AG10803 (cell line): ENCODE results near the gene RAB4A.

ENCODE experiments used
- DNase-seq: peaks from one replicate; pipeline ENCODE4 v3.0.0; 2010; ENCODE audit warnings: low read depth
- H3K4me3 ChIP-seq: 2 replicates; pipeline ENCODE4 v1.5.1; 2011; ENCODE audit warnings: mild to moderate bottlenecking, low read length, control low read depth
- CTCF ChIP-seq: conservative IDR thresholded peaks from 2 replicates; pipeline ENCODE4 v1.5.1; 2011; ENCODE audit warnings: mild to moderate bottlenecking, low read length, control low read depth, inconsistent platforms

RAB4A gene

DNA sequence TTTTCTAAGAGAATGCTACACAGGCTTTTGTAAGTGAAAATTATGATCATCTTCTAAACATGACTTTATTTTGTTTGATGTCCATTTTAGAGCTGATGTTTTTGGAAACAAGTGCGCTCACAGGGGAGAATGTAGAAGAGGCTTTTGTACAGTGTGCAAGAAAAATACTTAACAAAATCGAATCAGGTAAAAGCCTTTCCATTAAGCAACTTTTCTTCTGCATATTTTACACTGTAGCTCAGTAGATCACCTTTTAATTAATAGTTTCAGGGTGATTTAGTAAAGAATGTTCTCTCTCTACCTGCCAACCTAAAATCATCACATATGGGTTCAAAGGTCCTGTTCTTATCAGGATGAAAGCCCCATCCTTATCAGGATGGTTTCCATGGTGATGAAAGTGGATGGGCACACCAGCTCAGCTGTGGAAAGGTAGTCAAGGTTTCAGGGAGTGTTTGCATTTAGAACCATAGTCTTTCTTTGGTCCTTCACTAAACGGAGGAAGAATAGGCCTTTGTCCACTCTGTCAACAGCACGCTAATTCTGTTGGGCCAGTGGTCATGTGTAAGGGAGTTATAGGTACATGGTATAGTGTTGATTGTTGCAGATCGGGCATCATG is 28.1 kb downstream of the RAB4A start:
- no peak for TF ChIP-seq CTCF
- no peak for DNase-seq
- H3K4me3 ChIP-seq: no peak overlapping the region

DNA sequence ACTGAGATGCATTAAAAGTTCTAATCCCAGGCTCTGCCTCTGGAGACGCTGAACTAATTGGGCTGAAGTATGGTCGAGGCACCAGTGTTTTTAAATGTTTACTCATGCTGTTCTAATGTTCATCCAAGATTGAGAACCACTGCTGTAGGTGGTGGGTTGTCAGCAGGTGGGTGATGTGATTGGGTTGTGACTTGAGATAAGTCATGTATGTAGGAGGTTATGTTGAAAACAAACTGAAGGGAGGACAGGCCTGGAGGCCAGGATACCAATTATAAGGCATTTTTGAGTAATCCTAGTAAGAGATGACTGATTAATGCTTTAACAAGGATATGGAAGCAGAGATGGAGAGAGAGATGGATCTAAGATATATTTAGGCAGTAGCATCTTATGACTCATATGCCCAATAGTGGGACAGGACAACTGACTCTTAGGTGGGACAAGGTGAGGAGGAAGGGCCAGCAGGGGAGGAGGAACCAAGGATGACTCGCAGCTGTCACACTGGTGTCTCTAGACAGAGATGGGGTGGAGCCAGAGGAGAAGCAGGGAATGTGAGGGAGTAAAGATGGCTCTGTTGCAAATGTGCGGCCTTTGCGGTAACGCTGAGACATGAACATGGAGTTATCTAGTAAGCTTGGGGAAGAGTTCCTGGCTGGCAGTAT is 29.3 kb downstream of the RAB4A start:
- no peak for DNase-seq
- H3K4me3 ChIP-seq: no peak overlapping the region
- no peak for TF ChIP-seq CTCF

DNA sequence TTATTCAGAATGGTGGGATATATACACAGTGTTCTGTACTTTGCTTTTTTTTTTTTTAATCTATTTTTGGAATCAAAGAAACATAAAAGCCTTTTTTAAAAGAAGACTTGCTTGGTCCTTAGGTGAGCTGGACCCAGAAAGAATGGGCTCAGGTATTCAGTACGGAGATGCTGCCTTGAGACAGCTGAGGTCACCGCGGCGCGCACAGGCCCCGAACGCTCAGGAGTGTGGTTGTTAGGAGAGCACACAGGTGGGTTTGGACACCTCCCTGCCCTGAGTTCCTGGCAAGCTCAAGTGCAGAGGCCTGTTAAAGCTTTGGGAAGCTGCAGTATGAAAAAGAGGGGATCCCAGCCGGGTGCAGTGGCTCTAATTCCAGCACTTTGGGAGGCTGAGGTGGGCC is 31.8 kb downstream of the RAB4A start:
- H3K4me3 ChIP-seq: no peak overlapping the region
- TF ChIP-seq CTCF: no peak

DNA sequence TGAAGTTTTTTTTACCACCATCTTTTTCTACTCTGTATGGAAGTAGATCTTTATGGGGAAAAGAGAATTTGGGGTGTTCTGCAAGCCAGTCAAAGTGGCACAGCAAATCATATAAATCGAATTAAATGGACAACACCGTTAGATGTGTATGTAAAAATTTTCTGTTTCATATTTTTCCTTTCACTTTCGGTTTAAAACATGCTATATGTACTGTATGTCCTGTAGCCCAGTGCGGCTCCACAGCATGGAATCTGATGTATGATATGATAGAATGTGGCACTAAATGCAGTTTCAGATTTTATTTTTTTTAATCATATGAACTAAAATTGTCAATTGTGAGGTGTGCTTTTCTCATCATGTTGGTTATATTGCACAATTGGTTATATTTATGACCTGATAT is 32.9 kb downstream of the RAB4A start:
- no peak overlapping the region for H3K4me3 ChIP-seq
- DNase-seq: no peak
- no peak for TF ChIP-seq CTCF

More for the DNA sequence above, 31.8 kb downstream of the RAB4A start:
- DNase-seq: no peak

- H3K4me3 ChIP-seq: no peak overlapping the region
- TF ChIP-seq CTCF: no peak
- no peak for DNase-seq
Measured at GRCh38 chr1:229305392-229305791, 34.5 kb downstream of the RAB4A start.

- TF ChIP-seq CTCF: no peak
- DNase-seq: no peak
Measured at GRCh38 chr1:229309074-229309473, 38.2 kb downstream of the RAB4A start.

GRCh38 chr1:229309684-229310083 is 38.8 kb downstream of the RAB4A start:
- DNase-seq: no peak
- TF ChIP-seq CTCF: no peak
- H3K4me3 ChIP-seq: no peak overlapping the region

More at GRCh38 chr1:229309074-229309473, 38.2 kb downstream of the RAB4A start:
- no peak overlapping the region for H3K4me3 ChIP-seq
